ENCODE measurements around the gene TECTA.

DNA sequence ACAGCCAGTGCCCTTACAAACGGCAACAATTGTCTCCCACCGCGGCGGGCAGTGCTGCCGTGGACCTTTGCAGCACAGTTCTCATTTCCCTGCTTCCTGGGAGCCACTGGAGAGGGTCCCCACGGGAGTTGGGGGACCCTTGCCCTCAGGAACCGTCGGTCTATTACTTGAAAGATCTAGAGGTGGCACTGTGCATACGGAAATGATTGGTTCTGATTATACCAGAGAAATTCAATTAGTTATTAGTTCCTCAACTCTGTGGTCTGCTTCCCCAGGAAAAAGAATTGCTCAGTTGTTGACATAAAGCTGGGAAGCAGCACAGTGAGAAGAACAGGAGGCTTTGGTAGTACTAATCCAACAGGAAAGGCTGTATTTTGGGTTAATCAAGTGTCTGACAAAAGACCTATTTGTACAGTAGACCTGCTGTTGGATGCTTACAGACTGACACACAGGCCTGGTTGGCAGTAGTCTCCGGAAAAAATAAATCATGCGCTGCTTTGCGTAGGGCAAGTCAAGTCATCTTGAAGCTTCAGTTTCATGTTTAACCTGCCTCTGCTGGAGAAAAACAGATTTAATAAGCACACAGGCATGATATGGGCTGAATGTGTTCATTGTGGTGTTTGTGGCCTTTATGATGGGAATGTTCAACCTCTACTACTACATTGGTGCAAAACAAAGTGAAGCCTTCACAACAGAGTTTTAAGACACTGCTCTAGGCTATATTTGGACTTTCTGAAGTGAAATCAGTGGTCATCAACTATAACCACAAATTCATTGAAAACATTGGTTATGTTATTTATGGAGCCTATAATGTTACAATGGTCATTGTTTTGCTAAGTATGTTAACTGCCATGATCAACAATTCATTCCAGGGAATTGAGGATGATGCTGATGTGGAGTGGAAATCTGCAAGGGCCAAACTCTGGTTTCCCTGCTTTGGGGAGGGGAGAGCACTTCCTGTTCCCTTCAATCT lies 136.9 kb downstream of the TECTA start:
- TF ChIP-seq, protein P1, sequence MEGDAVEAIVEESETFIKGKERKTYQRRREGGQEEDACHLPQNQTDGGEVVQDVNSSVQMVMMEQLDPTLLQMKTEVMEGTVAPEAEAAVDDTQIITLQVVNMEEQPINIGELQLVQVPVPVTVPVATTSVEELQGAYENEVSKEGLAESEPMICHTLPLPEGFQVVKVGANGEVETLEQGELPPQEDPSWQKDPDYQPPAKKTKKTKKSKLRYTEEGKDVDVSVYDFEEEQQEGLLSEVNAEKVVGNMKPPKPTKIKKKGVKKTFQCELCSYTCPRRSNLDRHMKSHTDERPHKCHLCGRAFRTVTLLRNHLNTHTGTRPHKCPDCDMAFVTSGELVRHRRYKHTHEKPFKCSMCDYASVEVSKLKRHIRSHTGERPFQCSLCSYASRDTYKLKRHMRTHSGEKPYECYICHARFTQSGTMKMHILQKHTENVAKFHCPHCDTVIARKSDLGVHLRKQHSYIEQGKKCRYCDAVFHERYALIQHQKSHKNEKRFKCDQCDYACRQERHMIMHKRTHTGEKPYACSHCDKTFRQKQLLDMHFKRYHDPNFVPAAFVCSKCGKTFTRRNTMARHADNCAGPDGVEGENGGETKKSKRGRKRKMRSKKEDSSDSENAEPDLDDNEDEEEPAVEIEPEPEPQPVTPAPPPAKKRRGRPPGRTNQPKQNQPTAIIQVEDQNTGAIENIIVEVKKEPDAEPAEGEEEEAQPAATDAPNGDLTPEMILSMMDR (IDR thresholded peaks at IDR 0.05), result no peak
- TF ChIP-seq POLR2A (IDR thresholded peaks at IDR 0.05), result no peak
